ENCODE data around the gene DOCK4.
A peak's percentile ranks its signal among the peaks of the same experiment; 100 is the strongest.

Gene DOCK4

GRCh38 chr7:111895049-111895448 is 311.1 kb downstream of the DOCK4 start:
- no peak for DNase-seq (ENCODE audit: low spot score)

GRCh38 chr7:111894518-111894917 is 311.7 kb downstream of the DOCK4 start:
- DNase-seq (ENCODE audit: low spot score): no peak

GRCh38 chr7:111893190-111893589 is 313.0 kb downstream of the DOCK4 start:
- no peak for DNase-seq (ENCODE audit: low spot score)

- no peak for DNase-seq (ENCODE audit: low spot score)
These were observed 313.6 kb downstream of the DOCK4 start for GRCh38 chr7:111892588-111892987.

- DNase-seq (ENCODE audit: low spot score): no peak
These were observed 318.5 kb downstream of the DOCK4 start for GRCh38 chr7:111887734-111888133.

GRCh38 chr7:111886233-111886632 is 320.0 kb downstream of the DOCK4 start:
- no peak for DNase-seq (ENCODE audit: low spot score)

GRCh38 chr7:111883241-111883640 is 323.0 kb downstream of the DOCK4 start:
- no peak for DNase-seq (ENCODE audit: low spot score)

GRCh38 chr7:111878785-111879184 is 327.4 kb downstream of the DOCK4 start:
- DNase-seq (ENCODE audit: low spot score): no peak

GRCh38 chr7:111877931-111878330 is 328.3 kb downstream of the DOCK4 start:
- DNase-seq (ENCODE audit: low spot score): no peak

GRCh38 chr7:111873963-111874690 is 332.1 kb downstream of the DOCK4 start:
- no peak for DNase-seq (ENCODE audit: low spot score)

GRCh38 chr7:111873326-111873646 is 332.9 kb downstream of the DOCK4 start:
- no peak for DNase-seq (ENCODE audit: low spot score)

- no peak for DNase-seq (ENCODE audit: low spot score)
These were observed 333.5 kb downstream of the DOCK4 start for GRCh38 chr7:111872450-111873325.

- DNase-seq (ENCODE audit: low spot score): no peak
These were observed 334.9 kb downstream of the DOCK4 start for GRCh38 chr7:111871283-111871682.

GRCh38 chr7:111869280-111869679 is 336.9 kb downstream of the DOCK4 start:
- no peak for DNase-seq (ENCODE audit: low spot score)

- no peak for DNase-seq (ENCODE audit: low spot score)
These were observed 338.8 kb downstream of the DOCK4 start for GRCh38 chr7:111867348-111867931.

- no peak for DNase-seq (ENCODE audit: low spot score)
These were observed 339.4 kb downstream of the DOCK4 start for GRCh38 chr7:111866787-111867186.

GRCh38 chr7:111865430-111865829 is 340.8 kb downstream of the DOCK4 start:
- no peak for DNase-seq (ENCODE audit: low spot score)

GRCh38 chr7:111864291-111864976 is 341.8 kb downstream of the DOCK4 start:
- no peak for DNase-seq (ENCODE audit: low spot score)

GRCh38 chr7:111863269-111863668 is 342.9 kb downstream of the DOCK4 start:
- no peak for DNase-seq (ENCODE audit: low spot score)

GRCh38 chr7:111860248-111860647 is 346.0 kb downstream of the DOCK4 start:
- DNase-seq (ENCODE audit: low spot score): no peak

- DNase-seq (ENCODE audit: low spot score): no peak
These were observed 347.9 kb downstream of the DOCK4 start for GRCh38 chr7:111858331-111858730.

- peak; percentile 58 for DNase-seq (ENCODE audit: low spot score)
These were observed 350.4 kb downstream of the DOCK4 start for GRCh38 chr7:111855842-111856227.

Measured in pons (tissue), 1 donor.